ENCODE measurements around the gene EMILIN3.
A peak's percentile ranks its signal among the peaks of the same experiment; 100 is the strongest.
"Not testable (repeated sequence)": the region's sequence is repeated elsewhere in the genome, so short reads cannot be mapped to it uniquely, and the experiment has no call there.

The EMILIN3 gene

DNA sequence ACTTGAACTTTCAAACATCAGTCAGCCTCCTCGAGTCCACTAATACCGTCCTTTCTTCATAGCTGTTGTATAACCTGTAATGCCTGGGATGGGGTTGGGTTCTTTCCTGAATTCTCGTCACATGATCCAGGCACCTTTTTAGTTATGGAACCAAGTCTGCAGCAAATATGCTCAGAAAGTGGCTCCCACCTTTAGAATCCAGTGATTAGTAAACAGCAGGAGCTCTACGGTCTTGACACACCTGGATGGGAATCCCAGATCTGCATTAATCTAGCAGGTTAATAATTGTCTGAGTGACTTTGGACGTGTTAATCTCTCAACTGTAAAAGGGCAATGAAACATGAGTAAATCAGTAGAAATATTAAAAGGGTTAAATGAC, 48.4 kb downstream of the EMILIN3 start:
- no peak for DNase-seq (ENCODE audit: low read depth in 2 of 2)

DNA sequence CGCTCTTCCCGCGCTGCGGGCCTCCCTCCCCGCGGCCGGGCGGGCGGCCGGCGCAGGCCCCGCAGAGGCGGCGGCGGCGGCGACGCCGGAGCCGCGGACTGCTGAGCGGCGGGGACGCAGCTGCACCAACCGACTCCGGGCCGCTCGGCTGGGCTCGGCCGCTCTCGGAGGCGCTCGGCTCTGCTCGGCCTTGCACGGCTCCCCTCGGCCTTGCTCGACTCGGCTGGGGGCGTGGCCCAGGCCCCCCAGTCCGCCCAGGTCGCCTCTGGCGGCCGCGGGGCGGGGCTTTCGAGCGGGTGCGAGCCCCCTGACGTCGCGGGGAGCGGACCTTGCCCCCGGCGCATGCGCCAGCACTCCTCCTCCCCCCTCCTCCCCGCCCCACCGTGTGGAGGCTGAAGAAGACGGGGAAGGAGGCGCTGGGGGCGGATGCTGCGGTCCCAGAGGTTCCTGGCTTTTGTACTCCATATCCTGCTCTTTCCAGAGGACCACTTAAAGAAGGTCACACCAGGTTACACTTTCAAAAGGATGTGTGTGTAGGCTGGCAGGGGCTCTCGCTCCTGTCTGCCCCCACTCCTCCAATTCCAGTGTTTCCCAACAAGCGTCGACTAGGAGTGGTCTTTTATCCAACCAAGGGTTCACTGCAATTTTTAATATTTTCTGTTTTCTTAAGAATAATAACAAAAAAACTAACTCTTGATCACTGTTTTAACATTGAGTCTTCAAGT, 48.9 kb downstream of the EMILIN3 start, which contains the start of gene ZHX3:
Gene ZHX3, minus strand, starts transcription at position 186 of the 725 bp plus-strand sequence. CDS start 112,815 bp downstream, outside the sequence.
- peak; percentile 90 to 96 for DNase-seq (ENCODE audit: low read depth in 2 of 2)

GRCh38 chr20:41316602-41317545, 49.7 kb downstream of the EMILIN3 start:
- DNase-seq (ENCODE audit: low read depth in 2 of 2) = peak; percentile 54 to 65

GRCh38 chr20:41316051-41316450, 50.6 kb downstream of the EMILIN3 start:
- no peak for DNase-seq (ENCODE audit: low read depth in 2 of 2)

- no peak for DNase-seq (ENCODE audit: low read depth in 2 of 2)
Measured at GRCh38 chr20:41314386-41314785, 52.2 kb downstream of the EMILIN3 start.

DNA sequence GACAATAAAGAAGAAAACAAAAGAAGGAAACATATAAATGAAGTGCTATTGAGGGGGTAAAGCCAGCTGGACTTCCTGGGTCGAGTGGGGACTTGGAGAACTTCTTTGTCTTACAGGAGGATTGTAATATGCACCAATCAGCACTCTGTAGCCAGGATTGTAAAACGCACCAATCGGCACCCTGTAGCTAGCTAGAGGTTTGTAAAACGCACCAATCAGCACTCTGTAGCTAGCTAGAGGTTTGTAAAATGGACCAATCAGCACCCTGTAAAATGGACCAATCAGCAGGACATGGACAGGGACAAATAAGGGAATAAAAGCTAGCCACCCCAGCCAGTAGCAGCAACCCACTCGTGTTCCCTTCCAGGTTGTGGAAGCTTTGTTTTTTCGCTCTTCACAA, 54.6 kb downstream of the EMILIN3 start:
- DNase-seq (ENCODE audit: low read depth in 2 of 2) = not testable (repeated sequence)

Data from stimulated activated CD8-positive, alpha-beta memory T cell treated with anti-CD3 and anti-CD28 coated beads, Interleukin-15, amount 100 ng/mL, for 4 hours (primary cell).